DMS53 treated with DMSO at 0.1 percent for 48 hours (cell line): Measurements from ENCODE around the gene CRISPLD2.
"Not testable (repeated sequence)": the region's sequence is repeated elsewhere in the genome, so short reads cannot be mapped to it uniquely, and the experiment has no call there.

Experiments used
- DNase-seq: peaks from one replicate; lab custom pipeline; 2025; ENCODE audit not compliant: unreplicated experiment; lab: John Stamatoyannopoulos, UW

The CRISPLD2 gene

GRCh38 chr16:84821179-84821578, 1.4 kb downstream of the CRISPLD2 start:
- DNase-seq = no peak

GRCh38 chr16:84821728-84822689, 2.2 kb downstream of the CRISPLD2 start:
- no peak for DNase-seq

- no peak for DNase-seq
Observed at GRCh38 chr16:84822990-84823389, 3.2 kb downstream of the CRISPLD2 start.

GRCh38 chr16:84823484-84823883, 3.7 kb downstream of the CRISPLD2 start:
- no peak for DNase-seq

GRCh38 chr16:84823926-84824325, 4.1 kb downstream of the CRISPLD2 start:
- DNase-seq = no peak

- no peak for DNase-seq
Observed at GRCh38 chr16:84825896-84826557, 6.2 kb downstream of the CRISPLD2 start.

GRCh38 chr16:84826558-84826941, 6.8 kb downstream of the CRISPLD2 start:
- DNase-seq = no peak

GRCh38 chr16:84827131-84827574, 7.4 kb downstream of the CRISPLD2 start:
- DNase-seq = no peak

- peak; percentile 21 for DNase-seq
Observed at GRCh38 chr16:84827897-84828296, 8.1 kb downstream of the CRISPLD2 start.

GRCh38 chr16:84828322-84828721, 8.5 kb downstream of the CRISPLD2 start:
- no peak for DNase-seq

GRCh38 chr16:84829168-84829965, 9.6 kb downstream of the CRISPLD2 start:
- DNase-seq = no peak

GRCh38 chr16:84830765-84831384, 11.1 kb downstream of the CRISPLD2 start:
- DNase-seq = no peak

- not testable (repeated sequence) for DNase-seq
Observed at GRCh38 chr16:84831728-84832127, 11.9 kb downstream of the CRISPLD2 start.

- DNase-seq = no peak
Observed at GRCh38 chr16:84832488-84833143, 12.8 kb downstream of the CRISPLD2 start.

- DNase-seq = no peak
Observed at GRCh38 chr16:84833144-84833500, 13.3 kb downstream of the CRISPLD2 start.

- DNase-seq = no peak
Observed at GRCh38 chr16:84833542-84834402, 14.0 kb downstream of the CRISPLD2 start.

- no peak for DNase-seq
Observed at GRCh38 chr16:84834403-84834772, 14.6 kb downstream of the CRISPLD2 start.

- no peak for DNase-seq
Observed at GRCh38 chr16:84836234-84836647, 16.5 kb downstream of the CRISPLD2 start.

- DNase-seq = no peak
Observed at GRCh38 chr16:84836967-84837366, 17.2 kb downstream of the CRISPLD2 start.
